A673 (cell line): Measurements from ENCODE around the gene LCE1E.

ENCODE experiments used
- CTCF ChIP-seq: fragments of 300-800, 200-600 bp; sonication (generic); conservative IDR thresholded peaks from 2 replicates; pipeline ENCODE4 v1.5.1; 2017; ENCODE audit warnings: low read depth, mild to moderate bottlenecking, antibody characterized with exemption, low read length, moderate library complexity, mixed read lengths
- EZH2 ChIP-seq: fragments of 200-600 bp; sonication (generic); IDR thresholded peaks from 2 replicates; pipeline ENCODE4 v1.6.1; 2017; ENCODE audit warnings: borderline replicate concordance, low read depth, mild to moderate bottlenecking, mixed read lengths, antibody characterized with exemption, low read length; ENCODE audit not compliant: poor library complexity, severe bottlenecking

GRCh38 chr1:152758636-152759035 is 27.4 kb upstream of the LCE1E start:
- TF ChIP-seq CTCF (no peak), EZH2 (no peak)
